ENCODE results near the gene MOV10. TPM values are rescaled to one million over a fixed set of nuclear protein-coding genes. Genes with fewer than 3 reads are reported as not detected.

MOV10 gene
- total and polyA plus RNA-seq, 2 of the 8 experiments (the other 6 are each of a cell fraction or from before 2014, with no cell fraction given) = 57.3 to 109 TPM

DNA sequence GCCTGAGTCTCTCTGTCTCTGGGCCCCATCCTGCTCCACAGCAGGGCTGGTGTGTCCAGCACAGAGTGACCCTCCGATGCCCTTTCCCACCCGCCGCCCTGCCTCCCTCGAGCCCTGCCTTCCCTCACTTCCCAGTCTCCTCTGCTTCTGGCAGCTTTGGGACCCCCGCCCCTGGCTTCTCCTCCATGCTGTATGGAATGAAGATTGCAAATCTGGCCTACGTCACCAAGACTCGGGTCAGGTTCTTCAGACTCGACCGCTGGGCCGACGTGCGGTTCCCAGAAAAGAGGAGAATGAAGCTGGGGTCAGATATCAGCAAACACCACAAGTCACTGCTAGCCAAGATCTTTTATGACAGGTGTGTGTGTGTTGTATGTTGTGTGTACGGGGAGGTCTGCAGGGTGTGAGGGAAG, 14.3 kb downstream of the MOV10 start:
- H3K23ac ChIP-seq (ENCODE audit: insufficient read length) = no peak overlapping the region
- no peak for TF ChIP-seq SP4 (IDR thresholded peaks at IDR 0.05; ENCODE audit: low read length)
- TF ChIP-seq BACH1 (IDR thresholded peaks at IDR 0.05; ENCODE audit: low read length) = no peak
- no peaks in the 10 kb centered on the region for H3K27me3 ChIP-seq (replicated peaks in 1 of 4; ENCODE audit: control insufficient read depth in 3 of 4, extremely low read depth in 1 of 4, insufficient read depth in 3 of 4, low read length in 3 of 4)
- H4K91ac ChIP-seq (replicated peaks; ENCODE audit: insufficient read length, low read length) = no peak overlapping the region
- no peak overlapping the region for H3K4ac ChIP-seq (replicated peaks; ENCODE audit: insufficient read length, low read depth, low read length)
- H2AK5ac ChIP-seq (ENCODE audit: low read depth, low read length) = no peak overlapping the region
- peaks cover 1 to 27% (median 15%) of the 10 kb centered on the region in 4 experiments for H3K36me3 ChIP-seq (ENCODE audit: control insufficient read depth in 2 of 4, insufficient read depth in 4 of 4, low read length in 3 of 4)
- WGBS, 2 experiments (ENCODE audit: extremely low coverage in 1 of 2, insufficient coverage in 1 of 2, insufficient read length in 1 of 2, insufficient replicate concordance in 2 of 2, low coverage in 1 of 2, low lambda C conversion rate in 2 of 2, missing lambda C conversion rate in 1 of 2) = 95% methylated on average over 13 of the region's 13 CpGs; no CpG with 5 or more reads in 1 of the 2 experiments
- no peak overlapping the region for H3K9ac ChIP-seq (replicated peaks in 1 of 4; ENCODE audit: extremely low read depth in 1 of 4, low read depth in 3 of 4, low read length in 3 of 4)
- no peak overlapping the region for H3K56ac ChIP-seq (replicated peaks; ENCODE audit: insufficient read length, low read depth, low read length)
- H3K23me2 ChIP-seq (ENCODE audit: low read depth, low read length) = no peaks in the 10 kb centered on the region
- H3K27ac ChIP-seq (ENCODE audit: low read depth, low read length) = no peak overlapping the region
- H2BK20ac ChIP-seq (ENCODE audit: low read length) = no peak overlapping the region
- no peak overlapping the region for H3K4me3 ChIP-seq (ENCODE audit: extremely low read depth in 1 of 4, insufficient read depth in 2 of 4, low read depth in 3 of 4, low read length in 4 of 4)
- no peak overlapping the region for H3K4me2 ChIP-seq (ENCODE audit: insufficient read depth in 1 of 2, low read depth in 2 of 2, low read length in 2 of 2)
- no peak overlapping the region for H4K8ac ChIP-seq (ENCODE audit: extremely low read depth, insufficient read depth, low read length)
- H4K20me1 ChIP-seq (replicated peaks in 1 of 2; ENCODE audit: control insufficient read depth in 1 of 2, insufficient read depth in 2 of 2, low read length in 2 of 2) = peaks cover 0 to 10% of the 10 kb centered on the region in 2 experiments
- no peaks in the 10 kb centered on the region for H3K79me2 ChIP-seq (ENCODE audit: control insufficient read depth in 1 of 2, insufficient read depth in 2 of 2, low read length in 2 of 2)
- ChIA-PET POLR2A (ENCODE audit: partially characterized antibody) (interaction anchor here (0.9 to 6.0 kb wide), 5 partner anchors 11 to 70 kb away, joined by 3 to 32 read pairs (median 10); partner anchors contain the start of genes CAPZA1, MOV10 and ST7L), CTCF (ENCODE audit: partially characterized antibody) (interaction anchor here (0.9 to 3.0 kb wide), 4 partner anchors 11 to 19 kb away, joined by 3 to 10 read pairs (median 5); partner anchors contain the start of gene MOV10)
- peaks cover 3% of the 10 kb centered on the region for H3K79me1 ChIP-seq (ENCODE audit: low read depth, low read length)
- H3K4me1 ChIP-seq (replicated peaks in 1 of 4; ENCODE audit: control insufficient read depth in 3 of 4, insufficient read depth in 4 of 4, low read length in 3 of 4) = peaks cover 0 to 2% (median 0%) of the 10 kb centered on the region in 4 experiments; a peak in 2 of 7 replicates
- no peaks in the 10 kb centered on the region for H3K9me3 ChIP-seq (ENCODE audit: insufficient read depth in 2 of 2, low read depth in 1 of 2, low read length in 1 of 2)
- H3K14ac ChIP-seq (ENCODE audit: insufficient read length) = no peak overlapping the region
- no peak overlapping the region for H2BK120ac ChIP-seq (replicated peaks; ENCODE audit: low read depth, low read length)
- no peak overlapping the region for H4K5ac ChIP-seq (ENCODE audit: insufficient read length, low read depth, low read length)
- H2AFZ ChIP-seq (ENCODE audit: low read length) = no peak overlapping the region
- no peak overlapping the region for H2BK12ac ChIP-seq (ENCODE audit: low read depth, low read length)
- DNase-seq (ENCODE audit: low read depth in 1 of 2, low spot score in 2 of 2) (no peak), FAIRE-seq (no peak)
- no peak overlapping the region for H2BK15ac ChIP-seq (ENCODE audit: low read length)
- no peak overlapping the region for H3K18ac ChIP-seq (ENCODE audit: extremely low read depth, low read length)
- no peak overlapping the region for H2BK5ac ChIP-seq (ENCODE audit: low read depth, low read length)
